T-helper 2 cell treated with Interferon-gamma antibody and Interleukin-4, amounts not matched to agents 5 μg/mL and 100 μg/mL, for 36 hours (primary cell): Measurements from ENCODE around the gene DUSP12.
"Not testable (repeated sequence)": the region's sequence is repeated elsewhere in the genome, so short reads cannot be mapped to it uniquely, and the experiment has no call there.

Experiments
- DNase-seq: peaks from one replicate; pipeline ENCODE4 v3.0.0; 2021; ENCODE audit warnings: low spot score
- H3K27ac Mint-ChIP-seq: one replicate; pipeline ENCODE4 v1.8.0; 2021; ENCODE audit warnings: mild to moderate bottlenecking, mixed read lengths
- H3K27me3 Mint-ChIP-seq: one replicate; pipeline ENCODE4 v1.8.0; 2021; ENCODE audit warnings: low read depth, mixed read lengths
- H3K36me3 Mint-ChIP-seq: one replicate; pipeline ENCODE4 v1.8.0; 2021; ENCODE audit warnings: low read depth, mixed read lengths
- H3K4me1 Mint-ChIP-seq: one replicate; pipeline ENCODE4 v1.8.0; 2021; ENCODE audit warnings: low read depth, mixed read lengths
- H3K4me3 Mint-ChIP-seq: one replicate; pipeline ENCODE4 v1.8.0; 2022; ENCODE audit warnings: mild to moderate bottlenecking, moderate library complexity, mixed read lengths
- H3K9me3 Mint-ChIP-seq: one replicate; pipeline ENCODE4 v1.8.0; 2021; ENCODE audit warnings: mixed read lengths

DUSP12 gene

GRCh38 chr1:161721738-161722343 is 27.7 kb upstream of the DUSP12 start:
- peaks cover 65% of the 10 kb centered on the region for H3K27me3 Mint-ChIP-seq
- no peaks in the 10 kb centered on the region for H3K9me3 Mint-ChIP-seq
- H3K36me3 Mint-ChIP-seq, result no peaks in the 10 kb centered on the region
- H3K27ac Mint-ChIP-seq, result no peak overlapping the region
- no peak for DNase-seq
- no peak overlapping the region for H3K4me3 Mint-ChIP-seq
- H3K4me1 Mint-ChIP-seq, result peaks cover 24% of the 10 kb centered on the region

- peaks cover 24% of the 10 kb centered on the region for H3K4me1 Mint-ChIP-seq
- peaks cover 59% of the 10 kb centered on the region for H3K27me3 Mint-ChIP-seq
- no peak for DNase-seq
- no peaks in the 10 kb centered on the region for H3K9me3 Mint-ChIP-seq
- no peaks in the 10 kb centered on the region for H3K36me3 Mint-ChIP-seq
- H3K4me3 Mint-ChIP-seq, result no peak overlapping the region
- H3K27ac Mint-ChIP-seq, result no peak overlapping the region
Measured at GRCh38 chr1:161722406-161722805, 27.2 kb upstream of the DUSP12 start.

GRCh38 chr1:161723459-161724141 is 26.0 kb upstream of the DUSP12 start:
- no peak overlapping the region for H3K4me3 Mint-ChIP-seq
- no peaks in the 10 kb centered on the region for H3K36me3 Mint-ChIP-seq
- H3K27ac Mint-ChIP-seq, result no peak overlapping the region
- H3K9me3 Mint-ChIP-seq, result no peaks in the 10 kb centered on the region
- peaks cover 32% of the 10 kb centered on the region for H3K4me1 Mint-ChIP-seq
- H3K27me3 Mint-ChIP-seq, result peaks cover 61% of the 10 kb centered on the region
- no peak for DNase-seq

GRCh38 chr1:161725258-161725907 is 24.2 kb upstream of the DUSP12 start:
- Mint-ChIP-seq H3K4me1 (peaks cover 42% of the 10 kb centered on the region), H3K27ac (peak overlapping the region; percentile 81), H3K4me3 (peak overlapping the region; percentile 85), H3K27me3 (peaks cover 63% of the 10 kb centered on the region)
- not testable (repeated sequence) for H3K36me3 Mint-ChIP-seq, H3K9me3 Mint-ChIP-seq, DNase-seq

GRCh38 chr1:161725908-161726472 is 23.6 kb upstream of the DUSP12 start:
- peaks cover 59% of the 10 kb centered on the region for H3K27me3 Mint-ChIP-seq
- peak overlapping the region; percentile 85 for H3K4me3 Mint-ChIP-seq
- no peaks in the 10 kb centered on the region for H3K9me3 Mint-ChIP-seq
- H3K36me3 Mint-ChIP-seq, result no peaks in the 10 kb centered on the region
- DNase-seq, result peak; percentile 23
- peak overlapping the region; percentile 81 for H3K27ac Mint-ChIP-seq
- peaks cover 44% of the 10 kb centered on the region for H3K4me1 Mint-ChIP-seq

- Mint-ChIP-seq H3K4me1 (peaks cover 47% of the 10 kb centered on the region), H3K36me3 (no peaks in the 10 kb centered on the region), H3K4me3 (peak overlapping the region; percentile 85), H3K9me3 (no peaks in the 10 kb centered on the region), H3K27me3 (peaks cover 59% of the 10 kb centered on the region), H3K27ac (peak overlapping the region; percentile 81)
- peak; percentile 52 for DNase-seq
Measured at GRCh38 chr1:161726473-161727255, 22.9 kb upstream of the DUSP12 start.

- H3K27me3 Mint-ChIP-seq, result peaks cover 58% of the 10 kb centered on the region
- H3K27ac Mint-ChIP-seq, result peak overlapping the region; percentile 93
- DNase-seq, result peak; percentile 54
- H3K4me1 Mint-ChIP-seq, result peaks cover 41% of the 10 kb centered on the region
- peak overlapping the region; percentile 85 for H3K4me3 Mint-ChIP-seq
- H3K36me3 Mint-ChIP-seq, result no peaks in the 10 kb centered on the region
- no peaks in the 10 kb centered on the region for H3K9me3 Mint-ChIP-seq
Measured at GRCh38 chr1:161727256-161727924, 22.2 kb upstream of the DUSP12 start.

- no peak overlapping the region for H3K27ac Mint-ChIP-seq
- H3K27me3 Mint-ChIP-seq, result peaks cover 60% of the 10 kb centered on the region
- H3K4me1 Mint-ChIP-seq, result peaks cover 41% of the 10 kb centered on the region
- H3K9me3 Mint-ChIP-seq, result no peaks in the 10 kb centered on the region
- H3K36me3 Mint-ChIP-seq, result no peaks in the 10 kb centered on the region
- peak overlapping the region; percentile 85 for H3K4me3 Mint-ChIP-seq
- no peak for DNase-seq
Measured at GRCh38 chr1:161728376-161729226, 21.0 kb upstream of the DUSP12 start.

GRCh38 chr1:161730050-161730564 is 19.5 kb upstream of the DUSP12 start:
- Mint-ChIP-seq H3K4me3 (peak overlapping the region; percentile 26), H3K27me3 (peaks cover 57% of the 10 kb centered on the region), H3K9me3 (no peaks in the 10 kb centered on the region), H3K4me1 (peaks cover 39% of the 10 kb centered on the region), H3K27ac (peak overlapping the region; percentile 47), H3K36me3 (no peaks in the 10 kb centered on the region)
- peak; percentile 64 for DNase-seq

GRCh38 chr1:161731241-161731640 is 18.3 kb upstream of the DUSP12 start:
- H3K36me3 Mint-ChIP-seq, result no peaks in the 10 kb centered on the region
- no peak overlapping the region for H3K27ac Mint-ChIP-seq
- H3K9me3 Mint-ChIP-seq, result no peaks in the 10 kb centered on the region
- no peak overlapping the region for H3K4me3 Mint-ChIP-seq
- H3K27me3 Mint-ChIP-seq, result peaks cover 56% of the 10 kb centered on the region
- peaks cover 35% of the 10 kb centered on the region for H3K4me1 Mint-ChIP-seq
- DNase-seq, result no peak

GRCh38 chr1:161731981-161732718 is 17.4 kb upstream of the DUSP12 start:
- peaks cover 58% of the 10 kb centered on the region for H3K27me3 Mint-ChIP-seq
- no peak overlapping the region for H3K4me3 Mint-ChIP-seq
- no peaks in the 10 kb centered on the region for H3K36me3 Mint-ChIP-seq
- H3K4me1 Mint-ChIP-seq, result peaks cover 41% of the 10 kb centered on the region
- H3K27ac Mint-ChIP-seq, result no peak overlapping the region
- no peaks in the 10 kb centered on the region for H3K9me3 Mint-ChIP-seq
- no peak for DNase-seq

- H3K27me3 Mint-ChIP-seq, result peaks cover 56% of the 10 kb centered on the region
- H3K4me1 Mint-ChIP-seq, result peaks cover 34% of the 10 kb centered on the region
- H3K27ac Mint-ChIP-seq, result no peak overlapping the region
- DNase-seq, result no peak
- no peak overlapping the region for H3K4me3 Mint-ChIP-seq
- H3K36me3 Mint-ChIP-seq, result no peaks in the 10 kb centered on the region
- H3K9me3 Mint-ChIP-seq, result no peaks in the 10 kb centered on the region
Measured at GRCh38 chr1:161733526-161733925, 16.1 kb upstream of the DUSP12 start.
